Osteoblast (primary cell): Measurements from ENCODE around the gene IVD. TPM values are rescaled to one million over a fixed set of nuclear protein-coding genes. Genes with fewer than 3 reads are reported as not detected.
A peak's percentile ranks its signal among the peaks of the same experiment; 100 is the strongest.

Source experiments
- DNase-seq: peaks from one replicate; pipeline ENCODE4 v3.0.0; 2011; ENCODE audit warnings: low spot score, mixed read lengths; ENCODE audit not compliant: insufficient read length; ENCODE audit errors: missing footprints
- H2AFZ ChIP-seq: 2 replicates; pipeline ENCODE4 v1.6.0; 2011; ENCODE audit warnings: mild to moderate bottlenecking, low read length
- H3K27ac ChIP-seq: 2 replicates; pipeline ENCODE4 v1.5.1; 2011; ENCODE audit warnings: mild to moderate bottlenecking, low read depth, low read length, moderate library complexity
- H3K27me3 ChIP-seq: 2 replicates; pipeline ENCODE4 v1.6.0; 2012; ENCODE audit warnings: mild to moderate bottlenecking, control low read depth, inconsistent platforms, low read length, moderate library complexity; ENCODE audit not compliant: insufficient read depth
- H3K36me3 ChIP-seq: 2 replicates; pipeline ENCODE4 v1.5.1; 2011; ENCODE audit warnings: mild to moderate bottlenecking, low read length, control low read depth, moderate library complexity; ENCODE audit not compliant: insufficient read depth
- H3K4me1 ChIP-seq: 2 replicates; pipeline ENCODE4 v1.5.1; 2011; ENCODE audit warnings: mild to moderate bottlenecking, low read length, control low read depth, moderate library complexity; ENCODE audit not compliant: insufficient read depth
- H3K4me2 ChIP-seq: 2 replicates; pipeline ENCODE4 v1.6.0; 2011; ENCODE audit warnings: mild to moderate bottlenecking, low read length; ENCODE audit not compliant: insufficient read depth
- H3K4me3 ChIP-seq: fragments of 200-600 bp; sonication (generic); 3 replicates; pipeline ENCODE4 v1.5.1; 2012; ENCODE audit warnings: mild to moderate bottlenecking, low read length, inconsistent platforms; ENCODE audit not compliant: insufficient read depth
- H3K79me2 ChIP-seq: 2 replicates; pipeline ENCODE4 v1.6.0; 2012; ENCODE audit warnings: mild to moderate bottlenecking, low read length, control low read depth, inconsistent platforms; ENCODE audit not compliant: insufficient read depth
- H3K9me3 ChIP-seq: 2 replicates; pipeline ENCODE4 v1.5.1; 2011; ENCODE audit warnings: low read depth, low read length, control low read depth
- H4K20me1 ChIP-seq: 2 replicates; pipeline ENCODE4 v1.6.0; 2012; ENCODE audit warnings: mild to moderate bottlenecking, low read length, control low read depth; ENCODE audit not compliant: insufficient read depth
- total RNA-seq: library from RNA; depleted of rRNA; stranded (reverse); fragments of >200 nt; gene quantifications from 2 replicates; pipeline ENCODE4 v1.2.3, GENCODE V29; 2012
- TF ChIP-seq, protein P1 (sequence below): IDR thresholded peaks from 2 replicates; pipeline ENCODE4 v1.5.1; 2011; ENCODE audit warnings: mild to moderate bottlenecking, low read depth, low read length, moderate library complexity; ENCODE audit errors: extremely low read depth

The IVD gene
- total RNA-seq, 1 donor: 46.3 TPM

DNA sequence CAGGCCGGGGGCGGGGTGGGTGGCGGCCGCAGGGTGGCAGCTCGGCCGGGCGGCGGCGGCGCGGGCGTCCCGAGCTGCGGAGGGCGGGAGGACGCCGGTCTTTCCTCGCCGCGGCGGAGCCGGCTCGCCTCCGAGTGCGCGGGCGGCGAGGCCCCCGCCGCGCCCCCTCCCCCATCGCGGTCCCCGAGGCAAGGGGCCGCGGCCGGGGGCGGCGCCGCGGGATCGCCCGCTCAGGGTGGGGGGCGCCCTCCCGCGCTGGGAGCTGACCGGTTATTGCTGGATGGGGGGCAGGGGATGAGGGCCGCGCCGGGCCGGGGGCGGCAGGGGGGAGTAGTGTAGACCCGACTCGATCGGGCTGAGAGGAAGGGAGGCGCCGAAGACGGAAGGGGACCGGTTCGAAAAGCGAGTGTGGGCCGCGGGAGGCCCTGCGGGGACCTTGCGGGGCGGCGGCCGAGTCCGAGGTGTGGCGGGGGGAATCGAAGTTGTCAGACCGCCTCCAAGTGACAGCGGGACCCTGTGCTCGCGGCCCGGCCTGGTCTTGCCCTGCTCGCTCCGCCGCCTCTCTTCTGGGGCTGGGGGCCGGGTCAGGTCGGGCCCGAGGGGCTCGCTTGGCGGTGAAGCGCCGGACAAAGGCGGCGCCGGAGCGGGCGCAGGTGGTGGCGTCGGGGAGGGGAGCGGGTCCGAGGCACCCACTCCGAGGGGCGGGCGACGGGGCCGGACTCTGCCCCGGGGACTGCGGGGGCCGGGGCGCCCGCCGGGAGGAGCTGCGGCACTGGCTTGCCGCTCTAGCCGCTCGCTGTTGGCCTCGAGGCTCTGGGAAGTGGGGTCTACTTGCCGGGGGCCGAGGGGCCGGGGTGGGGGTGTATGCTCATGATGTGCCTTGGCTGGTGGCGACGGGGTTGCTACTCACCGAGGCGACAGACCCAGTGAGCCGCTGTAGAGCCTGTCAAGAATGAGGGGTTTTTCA lies 36.3 kb downstream of the IVD start:
- Histone ChIP-seq H3K4me3 (peak overlapping the region; percentile 77), H3K9me3 (no peaks in the 10 kb centered on the region), H3K36me3 (no peaks in the 10 kb centered on the region), H2AFZ (no peak overlapping the region), H3K4me2 (peak overlapping the region; percentile 83), H3K79me2 (peaks cover 44% of the 10 kb centered on the region), H3K27ac (no peak overlapping the region), H3K27me3 (peaks cover 30% of the 10 kb centered on the region), H3K4me1 (peaks cover 12% of the 10 kb centered on the region), H4K20me1 (peaks cover 47% of the 10 kb centered on the region)
- TF ChIP-seq, protein P1, sequence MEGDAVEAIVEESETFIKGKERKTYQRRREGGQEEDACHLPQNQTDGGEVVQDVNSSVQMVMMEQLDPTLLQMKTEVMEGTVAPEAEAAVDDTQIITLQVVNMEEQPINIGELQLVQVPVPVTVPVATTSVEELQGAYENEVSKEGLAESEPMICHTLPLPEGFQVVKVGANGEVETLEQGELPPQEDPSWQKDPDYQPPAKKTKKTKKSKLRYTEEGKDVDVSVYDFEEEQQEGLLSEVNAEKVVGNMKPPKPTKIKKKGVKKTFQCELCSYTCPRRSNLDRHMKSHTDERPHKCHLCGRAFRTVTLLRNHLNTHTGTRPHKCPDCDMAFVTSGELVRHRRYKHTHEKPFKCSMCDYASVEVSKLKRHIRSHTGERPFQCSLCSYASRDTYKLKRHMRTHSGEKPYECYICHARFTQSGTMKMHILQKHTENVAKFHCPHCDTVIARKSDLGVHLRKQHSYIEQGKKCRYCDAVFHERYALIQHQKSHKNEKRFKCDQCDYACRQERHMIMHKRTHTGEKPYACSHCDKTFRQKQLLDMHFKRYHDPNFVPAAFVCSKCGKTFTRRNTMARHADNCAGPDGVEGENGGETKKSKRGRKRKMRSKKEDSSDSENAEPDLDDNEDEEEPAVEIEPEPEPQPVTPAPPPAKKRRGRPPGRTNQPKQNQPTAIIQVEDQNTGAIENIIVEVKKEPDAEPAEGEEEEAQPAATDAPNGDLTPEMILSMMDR: no peak
- peak; percentile 91 for DNase-seq

DNA sequence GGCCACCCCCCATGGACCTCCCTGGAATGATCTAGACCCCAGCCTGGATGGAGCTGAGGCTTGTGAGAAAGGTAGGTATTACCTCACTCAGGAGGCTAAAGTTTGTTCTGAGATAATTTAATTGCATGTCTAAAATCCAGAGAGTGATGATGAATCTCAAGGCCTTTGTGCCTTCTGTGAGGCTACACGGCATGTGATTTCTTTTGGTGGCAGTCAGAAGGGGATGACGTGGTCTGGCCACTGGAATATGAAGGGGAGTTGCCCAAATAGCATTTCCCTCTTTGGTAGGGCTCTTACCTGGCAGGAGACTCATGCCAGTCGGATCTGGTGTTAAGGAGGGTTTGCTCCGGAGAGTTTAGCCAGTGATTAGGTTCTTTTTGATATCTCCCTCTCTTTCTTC lies 37.7 kb downstream of the IVD start:
- Histone ChIP-seq H3K36me3 (no peaks in the 10 kb centered on the region), H3K4me1 (peaks cover 12% of the 10 kb centered on the region), H3K9me3 (no peaks in the 10 kb centered on the region), H3K27ac (no peak overlapping the region), H4K20me1 (peaks cover 55% of the 10 kb centered on the region), H3K4me3 (no peak overlapping the region), H3K79me2 (peaks cover 50% of the 10 kb centered on the region), H3K4me2 (no peak overlapping the region), H2AFZ (no peak overlapping the region), H3K27me3 (peaks cover 16% of the 10 kb centered on the region)
- TF ChIP-seq, protein P1: no peak
- DNase-seq: no peak

DNA sequence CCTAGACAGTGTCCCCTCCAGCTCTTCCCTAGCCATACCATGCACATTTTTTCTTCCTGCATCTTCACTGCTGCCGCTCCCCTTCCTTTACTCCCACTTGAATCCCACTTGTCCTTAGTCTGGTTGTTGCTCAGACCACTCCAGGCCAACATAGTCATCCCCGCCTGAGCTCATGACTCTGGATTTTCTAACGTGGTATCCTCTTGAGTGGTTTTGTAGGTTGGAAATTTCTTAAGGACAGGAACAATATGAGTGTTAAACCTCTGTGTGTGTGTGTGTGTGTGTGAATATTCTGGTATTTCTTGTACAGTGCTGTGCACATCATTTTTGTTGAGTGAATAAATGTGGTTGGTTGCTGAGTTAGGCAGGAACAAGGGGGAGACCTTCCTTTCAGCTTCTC lies 38.3 kb downstream of the IVD start:
- Histone ChIP-seq H3K9me3 (no peaks in the 10 kb centered on the region), H3K4me2 (no peak overlapping the region), H3K36me3 (no peaks in the 10 kb centered on the region), H3K79me2 (peaks cover 53% of the 10 kb centered on the region), H4K20me1 (peaks cover 59% of the 10 kb centered on the region), H3K4me3 (no peak overlapping the region), H3K27ac (no peak overlapping the region), H2AFZ (no peak overlapping the region), H3K27me3 (peaks cover 10% of the 10 kb centered on the region), H3K4me1 (peaks cover 12% of the 10 kb centered on the region)
- TF ChIP-seq, protein P1: no peak
- no peak for DNase-seq

DNA sequence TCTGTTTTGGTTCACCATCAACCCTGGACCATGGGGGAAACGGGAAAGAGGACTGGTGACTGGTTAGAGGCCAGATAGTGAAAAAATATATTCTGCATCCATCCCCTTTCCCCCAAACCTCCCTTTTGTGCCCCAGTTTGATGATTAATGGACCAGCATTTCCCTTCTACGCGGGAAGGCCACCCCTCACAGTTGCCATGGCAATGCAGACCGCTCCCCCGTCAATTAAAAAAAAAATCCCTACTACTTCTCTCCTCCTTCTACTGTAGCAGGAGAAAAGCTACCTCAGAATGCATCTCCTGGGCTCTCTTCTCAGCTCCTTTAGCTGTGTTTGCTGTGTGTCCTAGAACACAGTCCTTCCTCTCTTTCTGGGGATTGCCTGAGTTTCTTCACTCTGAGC lies 39.1 kb downstream of the IVD start:
- H3K4me3 ChIP-seq: no peak overlapping the region
- H3K9me3 ChIP-seq: no peaks in the 10 kb centered on the region
- H3K36me3 ChIP-seq: no peaks in the 10 kb centered on the region
- no peak overlapping the region for H3K27ac ChIP-seq
- H3K4me1 ChIP-seq: peaks cover 13% of the 10 kb centered on the region
- DNase-seq: no peak
- H3K27me3 ChIP-seq: peaks cover under 1% of the 10 kb centered on the region
- no peak overlapping the region for H3K4me2 ChIP-seq
- peaks cover 58% of the 10 kb centered on the region for H3K79me2 ChIP-seq
- TF ChIP-seq, protein P1: no peak
- no peak overlapping the region for H2AFZ ChIP-seq
- peaks cover 63% of the 10 kb centered on the region for H4K20me1 ChIP-seq
